Uterus (tissue), 4 donors: Measurements from ENCODE around the gene ZNF174. TPM values are rescaled to one million over a fixed set of nuclear protein-coding genes. Genes with fewer than 3 reads are reported as not detected.

Experiments used
- DNase-seq, 2 donors: peaks; one replicate each; pipeline ENCODE4 v3.0.0-alpha.2; 2019 to 2020
- H3K27ac ChIP-seq, 2 donors: fragments of 200-600 bp; sonication (generic); 1 replicate in 1 of 2; 2 replicates in 1 of 2; pipeline ENCODE4 v1.5.1; 2016 to 2018
- H3K27me3 ChIP-seq, 2 donors: fragments of 200-600 bp; sonication (generic); one replicate each; pipeline ENCODE4 v1.5.1; 2018 to 2019; ENCODE audit warnings: control low read depth in 1 of 2
- H3K36me3 ChIP-seq, 2 donors: fragments of 200-600 bp; sonication (generic); one replicate each; pipeline ENCODE4 v1.5.1; 2019; ENCODE audit warnings: control low read depth in 1 of 2
- H3K4me1 ChIP-seq, 2 donors: fragments of 200-600 bp; sonication (generic); one replicate each; pipeline ENCODE4 v1.5.1; 2018 to 2019; ENCODE audit warnings: control low read depth in 1 of 2
- H3K4me3 ChIP-seq, 2 donors: fragments of 200-600 bp; sonication (generic); 1 replicate in 1 of 2; 2 replicates in 1 of 2; pipeline ENCODE4 v1.5.1; 2018 to 2019; ENCODE audit warnings: mild to moderate bottlenecking in 1 of 2
- H3K9me3 ChIP-seq, 2 donors: fragments of 200-600 bp; sonication (generic); one replicate each; pipeline ENCODE4 v1.5.1; 2019; ENCODE audit warnings: control low read depth in 1 of 2
- POLR2A ChIP-seq, 2 donors: fragments of 450-650 bp; IDR thresholded peaks; one replicate each; pipeline ENCODE4 v1.6.1; 2016; ENCODE audit warnings: antibody characterized with exemption in 2 of 2, mild to moderate bottlenecking in 1 of 2, moderate library complexity in 1 of 2
- intact Hi-C: fragments of 100-400 bp; cut with DNase I; formaldehyde crosslinking; loops from one replicate; pipeline ENCODE4 v1.15.1; 2023; ENCODE audit warnings: low total_unique reads
- total RNA-seq, 4 donors: library from RNA; depleted of rRNA in 3 of 4; stranded (reverse); fragments of >200 nt in 3 of 4; gene quantifications; one replicate each; pipeline versions ENCODE4 v1.1.0 to v1.2.4, GENCODE V29; 2014 to 2023
- TF ChIP-seq, protein P1 (sequence below), 4 experiments: fragments of 200-600 bp in 2 of 4; fragments of 450-650 bp in 2 of 4; sonication (generic) in 2 of 4; IDR thresholded peaks; one replicate each; pipeline ENCODE4 v1.5.1; 2016 to 2019; ENCODE audit warnings: antibody characterized with exemption in 4 of 4, mild to moderate bottlenecking in 2 of 4, moderate library complexity in 1 of 4
- donor health status: DM: yes; HTN: yes; CAD: no.

Gene ZNF174
- total RNA-seq, 4 donors from 2014 or later, result 5.6 to 16.2 (median 12.3) TPM

GRCh38 chr16:3363793-3364192 is 37.2 kb upstream of the ZNF174 start:
- no peak for TF ChIP-seq POLR2A (IDR thresholded peaks at IDR 0.05)
- TF ChIP-seq, protein P1, sequence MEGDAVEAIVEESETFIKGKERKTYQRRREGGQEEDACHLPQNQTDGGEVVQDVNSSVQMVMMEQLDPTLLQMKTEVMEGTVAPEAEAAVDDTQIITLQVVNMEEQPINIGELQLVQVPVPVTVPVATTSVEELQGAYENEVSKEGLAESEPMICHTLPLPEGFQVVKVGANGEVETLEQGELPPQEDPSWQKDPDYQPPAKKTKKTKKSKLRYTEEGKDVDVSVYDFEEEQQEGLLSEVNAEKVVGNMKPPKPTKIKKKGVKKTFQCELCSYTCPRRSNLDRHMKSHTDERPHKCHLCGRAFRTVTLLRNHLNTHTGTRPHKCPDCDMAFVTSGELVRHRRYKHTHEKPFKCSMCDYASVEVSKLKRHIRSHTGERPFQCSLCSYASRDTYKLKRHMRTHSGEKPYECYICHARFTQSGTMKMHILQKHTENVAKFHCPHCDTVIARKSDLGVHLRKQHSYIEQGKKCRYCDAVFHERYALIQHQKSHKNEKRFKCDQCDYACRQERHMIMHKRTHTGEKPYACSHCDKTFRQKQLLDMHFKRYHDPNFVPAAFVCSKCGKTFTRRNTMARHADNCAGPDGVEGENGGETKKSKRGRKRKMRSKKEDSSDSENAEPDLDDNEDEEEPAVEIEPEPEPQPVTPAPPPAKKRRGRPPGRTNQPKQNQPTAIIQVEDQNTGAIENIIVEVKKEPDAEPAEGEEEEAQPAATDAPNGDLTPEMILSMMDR (IDR thresholded peaks at IDR 0.05), result no peak
- Histone ChIP-seq H3K4me1 (no peaks in the 10 kb centered on the region), H3K27ac (no peak overlapping the region), H3K36me3 (no peaks in the 10 kb centered on the region), H3K27me3 (no peaks in the 10 kb centered on the region), H3K4me3 (no peak overlapping the region), H3K9me3 (peaks cover 0 to 6% of the 10 kb centered on the region in 2 donors)
- no peak for DNase-seq
- intact Hi-C loops, result no loop called here

DNA sequence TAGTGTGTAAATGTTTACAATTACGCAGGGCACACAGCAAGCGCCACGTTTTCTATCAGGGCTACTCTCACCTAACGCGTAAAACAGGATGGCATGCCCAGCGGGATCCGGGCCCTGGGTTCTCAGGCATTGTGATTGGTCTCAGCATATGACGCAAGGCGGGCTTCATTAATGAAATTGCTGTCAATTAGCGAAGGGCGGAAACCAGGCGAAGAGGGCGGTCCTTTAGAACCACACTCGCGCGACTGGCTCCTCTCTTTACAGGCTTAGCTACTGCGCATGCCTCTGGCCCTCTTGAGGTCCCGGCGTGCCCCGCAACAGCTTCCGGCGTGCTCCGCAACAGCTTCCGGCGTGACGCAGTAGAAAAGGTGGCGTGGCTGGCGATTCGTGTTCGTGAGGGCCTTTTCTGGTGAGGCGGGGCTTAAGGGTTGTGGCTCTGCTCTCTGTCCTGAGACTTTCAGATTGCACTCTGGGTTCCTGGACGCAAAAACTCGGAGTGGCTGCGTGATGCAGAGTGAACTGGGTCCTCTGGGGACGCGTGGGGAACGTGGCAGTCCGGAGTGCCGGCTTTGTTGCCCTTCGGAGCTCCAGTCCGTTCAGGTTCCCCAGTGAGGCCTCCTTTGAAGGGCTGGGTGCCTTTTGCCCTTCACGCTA is 36.1 kb upstream of the ZNF174 start:
- peak overlapping the region; percentile 58 to 62 for H3K27ac ChIP-seq
- no peaks in the 10 kb centered on the region for H3K27me3 ChIP-seq
- peak; percentile 75 to 88 for DNase-seq
- TF ChIP-seq, protein P1 (IDR thresholded peaks at IDR 0.05), result no peak
- TF ChIP-seq POLR2A (IDR thresholded peaks at IDR 0.05), result no peak
- peak overlapping the region; percentile 16 to 45 for H3K4me3 ChIP-seq
- H3K9me3 ChIP-seq, result peaks cover 0 to 6% of the 10 kb centered on the region in 2 donors
- no peaks in the 10 kb centered on the region for H3K36me3 ChIP-seq
- intact Hi-C loops, result no loop called here
- H3K4me1 ChIP-seq, result no peaks in the 10 kb centered on the region

GRCh38 chr16:3369073-3369472 is 31.9 kb upstream of the ZNF174 start:
- Histone ChIP-seq H3K36me3 (no peaks in the 10 kb centered on the region), H3K4me1 (no peaks in the 10 kb centered on the region), H3K4me3 (no peak overlapping the region), H3K9me3 (peaks cover 0 to 5% of the 10 kb centered on the region in 2 donors), H3K27me3 (no peaks in the 10 kb centered on the region), H3K27ac (no peak overlapping the region)
- no peak for TF ChIP-seq POLR2A (IDR thresholded peaks at IDR 0.05)
- TF ChIP-seq, protein P1 (IDR thresholded peaks at IDR 0.05), result no peak
- no peak for DNase-seq
- intact Hi-C loops, result no loop called here

GRCh38 chr16:3375680-3376079 is 25.3 kb upstream of the ZNF174 start:
- H3K9me3 ChIP-seq, result peaks cover 0 to 49% of the 10 kb centered on the region in 2 donors
- TF ChIP-seq, protein P1 (IDR thresholded peaks at IDR 0.05), result no peak
- TF ChIP-seq POLR2A (IDR thresholded peaks at IDR 0.05), result no peak
- no peaks in the 10 kb centered on the region for H3K4me1 ChIP-seq
- no peaks in the 10 kb centered on the region for H3K27me3 ChIP-seq
- no peak for DNase-seq
- H3K36me3 ChIP-seq, result no peaks in the 10 kb centered on the region
- no peak overlapping the region for H3K4me3 ChIP-seq
- no peak overlapping the region for H3K27ac ChIP-seq
- intact Hi-C loops, result no loop called here

DNA sequence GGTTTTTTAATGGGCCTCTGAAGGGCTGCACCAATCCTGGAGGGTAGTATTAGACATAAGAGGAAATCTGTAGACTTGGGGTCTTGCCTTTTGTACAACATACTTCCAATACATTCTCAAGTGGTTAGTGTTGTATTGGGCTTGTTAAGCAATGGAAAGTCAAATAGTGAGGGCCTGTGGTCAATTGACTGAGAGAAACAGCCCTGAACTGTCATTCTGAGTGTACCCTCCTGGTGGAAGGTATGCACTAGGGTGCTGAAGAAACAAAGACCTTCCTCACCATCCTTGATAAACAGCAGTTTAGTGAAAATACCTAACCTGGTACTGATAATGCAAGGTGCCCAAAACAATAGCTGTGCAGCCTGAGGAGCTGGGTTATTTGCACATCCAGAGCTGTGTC is 23.1 kb upstream of the ZNF174 start:
- Histone ChIP-seq H3K4me1 (no peaks in the 10 kb centered on the region), H3K27ac (no peak overlapping the region), H3K36me3 (no peaks in the 10 kb centered on the region), H3K27me3 (no peaks in the 10 kb centered on the region), H3K4me3 (no peak overlapping the region), H3K9me3 (peaks cover 8 to 70% of the 10 kb centered on the region in 2 donors)
- intact Hi-C loops, result no loop called here
- DNase-seq, result no peak
- TF ChIP-seq POLR2A (IDR thresholded peaks at IDR 0.05), result no peak
- TF ChIP-seq, protein P1 (IDR thresholded peaks at IDR 0.05), result no peak
